Brain microvascular endothelial cell (primary cell): Measurements from ENCODE around the gene DACT3.

Experiments used
- DNase-seq: peaks from one replicate; pipeline ENCODE4 v3.0.0-alpha.2; 2020
- H3K27ac ChIP-seq: fragments of 250-450 bp; sonication (Bioruptor Pico); 2 replicates; pipeline ENCODE4 v1.5.1; 2020; ENCODE audit warnings: mild to moderate bottlenecking, moderate library complexity
- H3K27me3 ChIP-seq: fragments of 250-450 bp; sonication (Bioruptor Pico); replicated peaks from 2 replicates; pipeline ENCODE4 v1.5.1; 2020; ENCODE audit warnings: mild to moderate bottlenecking
- H3K36me3 ChIP-seq: fragments of 250-450 bp; sonication (Bioruptor Pico); replicated peaks from 2 replicates; pipeline ENCODE4 v1.5.1; 2020; ENCODE audit warnings: mild to moderate bottlenecking
- H3K4me3 ChIP-seq: 2 replicates; pipeline ENCODE4 v1.5.1; 2011; ENCODE audit warnings: low read depth, mild to moderate bottlenecking, control low read depth, low read length, moderate library complexity
- in situ Hi-C: cut with HindIII; loops from 2 replicates; pipeline ENCODE4 v1.10.0; 2017; ENCODE audit warnings: low sequenced_read_pairs, low pct_ligation_motif_present
- TF ChIP-seq, protein P1 (sequence below): IDR thresholded peaks from 2 replicates; pipeline ENCODE4 v1.5.1; 2011; ENCODE audit warnings: low read depth, mild to moderate bottlenecking, moderate library complexity, low read length, control low read depth, inconsistent platforms; ENCODE audit errors: missing control alignments

The DACT3 gene

DNA sequence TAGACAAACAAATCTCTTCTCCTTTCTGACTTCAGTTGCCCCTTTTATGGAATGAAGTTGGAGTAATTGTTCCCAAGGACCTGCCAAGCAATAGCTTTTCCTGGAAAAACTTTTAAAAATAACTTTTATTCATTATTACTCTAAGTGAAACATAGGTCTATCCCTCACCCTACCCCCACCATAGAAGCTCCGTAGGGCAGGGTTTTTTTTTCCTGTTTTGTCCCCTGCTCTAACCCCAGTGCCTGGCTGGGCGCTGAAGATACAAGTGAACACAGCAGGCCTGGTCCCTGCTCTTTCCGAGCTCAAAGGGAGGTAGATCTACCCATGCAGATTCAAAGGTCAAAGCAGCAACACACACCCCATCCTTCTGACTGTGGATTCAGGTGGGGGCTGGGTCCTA, 16.3 kb downstream of the DACT3 start:
- Histone ChIP-seq H3K4me3 (no peak overlapping the region), H3K27me3 (no peaks in the 10 kb centered on the region), H3K36me3 (no peaks in the 10 kb centered on the region), H3K27ac (no peak overlapping the region)
- in situ Hi-C loops: no loop called here
- no peak for DNase-seq
- TF ChIP-seq, protein P1, sequence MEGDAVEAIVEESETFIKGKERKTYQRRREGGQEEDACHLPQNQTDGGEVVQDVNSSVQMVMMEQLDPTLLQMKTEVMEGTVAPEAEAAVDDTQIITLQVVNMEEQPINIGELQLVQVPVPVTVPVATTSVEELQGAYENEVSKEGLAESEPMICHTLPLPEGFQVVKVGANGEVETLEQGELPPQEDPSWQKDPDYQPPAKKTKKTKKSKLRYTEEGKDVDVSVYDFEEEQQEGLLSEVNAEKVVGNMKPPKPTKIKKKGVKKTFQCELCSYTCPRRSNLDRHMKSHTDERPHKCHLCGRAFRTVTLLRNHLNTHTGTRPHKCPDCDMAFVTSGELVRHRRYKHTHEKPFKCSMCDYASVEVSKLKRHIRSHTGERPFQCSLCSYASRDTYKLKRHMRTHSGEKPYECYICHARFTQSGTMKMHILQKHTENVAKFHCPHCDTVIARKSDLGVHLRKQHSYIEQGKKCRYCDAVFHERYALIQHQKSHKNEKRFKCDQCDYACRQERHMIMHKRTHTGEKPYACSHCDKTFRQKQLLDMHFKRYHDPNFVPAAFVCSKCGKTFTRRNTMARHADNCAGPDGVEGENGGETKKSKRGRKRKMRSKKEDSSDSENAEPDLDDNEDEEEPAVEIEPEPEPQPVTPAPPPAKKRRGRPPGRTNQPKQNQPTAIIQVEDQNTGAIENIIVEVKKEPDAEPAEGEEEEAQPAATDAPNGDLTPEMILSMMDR: no peak

DNA sequence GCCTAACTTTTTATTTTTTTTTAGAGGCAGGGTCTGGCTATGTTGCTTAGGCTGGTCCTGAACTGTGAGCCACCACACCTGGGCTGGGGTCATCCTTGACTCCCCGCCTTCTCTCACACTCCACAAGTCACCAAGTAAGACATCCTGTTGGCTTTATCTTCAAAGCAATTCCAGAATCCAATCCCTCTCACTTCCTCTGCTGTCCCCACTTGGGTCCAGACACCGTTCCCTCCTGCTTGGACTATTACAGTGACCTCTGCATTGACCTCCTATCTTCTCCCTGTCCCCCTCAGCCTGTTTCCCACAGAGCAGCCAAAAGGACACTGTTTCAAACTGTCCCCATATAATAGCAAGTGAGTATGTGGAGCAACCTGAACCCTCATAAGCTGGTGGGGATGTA, 20.3 kb downstream of the DACT3 start:
- H3K36me3 ChIP-seq: no peaks in the 10 kb centered on the region
- in situ Hi-C loops: no loop called here
- H3K4me3 ChIP-seq: no peak overlapping the region
- TF ChIP-seq, protein P1: no peak
- H3K27ac ChIP-seq: no peak overlapping the region
- DNase-seq: no peak
- H3K27me3 ChIP-seq: peaks cover 2% of the 10 kb centered on the region

DNA sequence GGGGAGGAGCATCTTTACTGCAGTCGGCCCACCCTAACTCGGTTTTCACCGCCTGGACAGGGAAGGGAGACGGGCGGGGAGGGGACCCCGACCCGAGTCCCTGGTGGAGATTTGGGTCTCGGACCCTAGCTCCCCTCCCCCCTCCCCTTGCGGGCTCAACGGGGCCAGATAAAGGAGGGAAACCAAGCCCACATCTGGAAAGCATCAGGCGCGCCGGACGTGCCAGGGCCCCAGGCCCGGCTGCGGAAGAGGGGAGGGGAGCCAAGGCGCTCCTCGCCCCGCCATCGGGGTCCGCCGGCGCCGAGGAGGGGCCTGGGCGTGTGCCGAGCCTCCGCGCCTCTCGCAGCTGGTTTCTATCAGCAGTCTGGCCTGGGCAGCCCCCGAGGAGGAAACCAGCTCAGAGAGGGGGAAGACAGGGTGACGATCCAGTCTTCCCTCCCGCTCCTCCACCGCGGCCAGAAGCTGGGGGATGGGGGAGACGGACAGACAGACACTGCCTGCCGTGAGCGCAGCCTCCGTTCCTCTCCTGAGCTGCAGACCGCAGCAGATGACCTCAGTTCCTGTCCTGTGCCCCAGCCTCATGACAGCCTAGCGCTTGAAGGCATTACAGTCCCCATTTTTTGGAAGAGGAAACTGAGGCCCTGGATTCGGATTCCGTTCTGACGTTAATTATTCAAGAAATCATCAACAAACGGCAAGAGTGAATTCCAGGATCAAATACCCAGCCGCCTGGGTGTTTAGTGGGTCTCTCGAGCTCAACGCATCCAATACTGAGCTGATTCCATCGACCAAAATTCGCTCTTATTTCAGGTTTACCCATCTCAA, 21.4 kb downstream of the DACT3 start:
- DNase-seq: no peak
- TF ChIP-seq, protein P1: no peak
- Histone ChIP-seq H3K4me3 (peak overlapping the region; percentile 51), H3K36me3 (no peaks in the 10 kb centered on the region), H3K27me3 (peaks cover 7% of the 10 kb centered on the region), H3K27ac (no peak overlapping the region)
- in situ Hi-C loops: no loop called here

DNA sequence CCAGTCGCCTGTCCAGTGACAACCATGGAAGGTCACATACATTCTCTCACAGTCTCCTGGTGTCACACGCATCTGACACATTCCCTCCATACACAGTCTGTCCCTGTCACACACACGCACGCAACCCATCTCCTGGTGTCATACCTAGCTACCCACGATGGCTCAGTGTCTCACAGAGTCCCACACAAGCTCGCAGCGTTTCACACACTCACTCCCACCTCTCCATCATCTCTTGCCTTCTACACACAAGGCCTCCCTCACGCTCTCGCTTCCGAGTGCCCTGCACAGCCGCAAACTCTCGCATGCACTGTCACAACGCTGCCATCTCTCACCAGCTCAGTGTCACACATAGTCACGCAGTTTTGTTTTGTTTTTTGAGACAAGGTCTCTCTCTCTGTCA, 23.8 kb downstream of the DACT3 start:
- H3K27me3 ChIP-seq: peaks cover 7% of the 10 kb centered on the region
- no peak overlapping the region for H3K27ac ChIP-seq
- no peak overlapping the region for H3K4me3 ChIP-seq
- no peak for DNase-seq
- TF ChIP-seq, protein P1: no peak
- H3K36me3 ChIP-seq: no peaks in the 10 kb centered on the region
- in situ Hi-C loops: no loop called here

DNA sequence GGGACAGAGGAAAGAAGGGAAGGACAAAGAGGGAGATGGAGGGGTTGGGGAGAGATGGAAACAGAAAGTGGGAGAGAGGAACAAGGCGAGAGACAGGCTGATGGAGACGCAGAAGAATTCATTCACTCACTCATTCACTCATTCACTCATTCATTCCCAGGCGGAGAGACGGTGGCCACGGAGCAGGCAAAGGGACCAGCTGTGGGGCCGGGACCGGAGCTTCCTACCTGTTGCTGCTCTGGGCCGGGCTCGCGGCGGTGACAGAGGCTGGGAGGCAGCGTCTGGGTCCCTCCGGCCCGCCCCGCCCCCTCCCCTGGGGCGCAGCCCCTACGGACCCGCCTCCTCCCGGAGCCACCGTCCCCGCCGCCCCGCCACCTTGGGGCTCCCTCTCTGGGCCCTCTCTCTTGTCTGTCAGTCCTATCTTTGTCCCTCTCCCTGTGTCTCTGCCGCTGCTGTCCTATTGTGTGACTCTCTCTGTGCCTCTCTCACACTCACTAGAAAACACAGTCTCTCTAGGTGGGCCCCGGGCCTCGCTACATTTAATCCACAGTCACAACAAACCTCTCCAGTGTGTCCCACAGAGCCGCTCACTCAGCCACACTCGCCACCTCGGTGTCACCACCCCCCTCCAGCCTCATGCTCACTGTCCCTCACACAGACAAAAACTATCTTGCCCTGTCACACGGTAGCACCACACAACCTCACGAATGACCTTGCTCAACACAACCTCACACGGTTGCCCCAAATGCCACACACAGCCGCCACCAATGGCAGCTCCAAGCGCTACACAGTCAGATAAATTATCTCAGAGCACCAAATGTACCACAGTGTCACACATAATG, 24.8 kb downstream of the DACT3 start, which contains the start of gene GNG8:
TSS of gene GNG8 (minus strand) at position 283 of the 842 bp plus-strand sequence. CDS start 1,520 bp downstream, outside the sequence.
- Histone ChIP-seq H3K36me3 (no peaks in the 10 kb centered on the region), H3K4me3 (no peak within 1 kb of the TSS), H3K27ac (no peak within 1 kb of the TSS), H3K27me3 (peaks cover 7% of the 10 kb centered on the region)
- TF ChIP-seq, protein P1: no peak
- DNase-seq: no peak
- in situ Hi-C loops: no loop called here
